SK-N-SH (cell line): ENCODE measurements around the gene ZNF18. TPM values are rescaled to one million over a fixed set of nuclear protein-coding genes. Genes with fewer than 3 reads are reported as not detected.

Experiments used
- CTCF ChIA-PET: fragments of 300-600, 350-600 bp; formaldehyde crosslinking; extraction: SDS; loops from one replicate; lab custom pipeline; 2021; lab: Yijun Ruan, JAX
- POLR2A ChIA-PET: fragments of 350-600 bp; sonication (Branson Sonifier 250); formaldehyde crosslinking; extraction: SDS; loops from one replicate; lab custom pipeline; 2020; ENCODE audit warnings: antibody characterized with exemption, inconsistent platforms; lab: Yijun Ruan, JAX
- DNase-seq: peaks from one replicate; pipeline ENCODE4 v3.0.0; 2012
- H2AFZ ChIP-seq: fragments of 200-600 bp; sonication (generic); 2 replicates; pipeline ENCODE4 v1.8.1; 2016; ENCODE audit warnings: antibody characterized with exemption, mild to moderate bottlenecking, low read depth
- H3F3A ChIP-seq: fragments of 200-600 bp; sonication (generic); replicated peaks from 2 replicates; pipeline ENCODE3; 2016; ENCODE audit warnings: antibody characterized with exemption, mild to moderate bottlenecking; ENCODE audit not compliant: insufficient read depth
- H3K27ac ChIP-seq, 2 experiments: fragments of 200-500 bp in 1 of 2; fragments of 200-600 bp in 1 of 2; sonication (Bioruptor generic) in 1 of 2; sonication (generic), shearing (Covaris generic) in 1 of 2; 2 replicates each; pipeline versions ENCODE4 v1.5.1 to v1.6.1; 2014 to 2016; ENCODE audit warnings: low read depth in 2 of 2, inconsistent platforms in 1 of 2, low read length in 1 of 2, mild to moderate bottlenecking in 1 of 2, mixed read lengths in 1 of 2
- H3K27me3 ChIP-seq: fragments of 200-600 bp; sonication (generic), shearing (Covaris generic); 2 replicates; pipeline ENCODE4 v1.6.1; 2016; ENCODE audit warnings: mixed run types; ENCODE audit not compliant: insufficient read depth
- H3K36me3 ChIP-seq, 2 experiments: fragments of 200-500 bp in 1 of 2; fragments of 200-600 bp in 1 of 2; sonication (Bioruptor generic) in 1 of 2; sonication (generic) in 1 of 2; replicated peaks in 1 of 2; 2 replicates each; pipeline versions ENCODE3 to v1.5.1; 2014 to 2016; ENCODE audit warnings: low read length in 1 of 2, mild to moderate bottlenecking in 1 of 2; ENCODE audit not compliant: insufficient read depth in 2 of 2, control insufficient read depth in 1 of 2
- H3K4me1 ChIP-seq, 2 experiments: fragments of 200-500 bp in 1 of 2; fragments of 200-600 bp in 1 of 2; sonication (Bioruptor generic) in 1 of 2; sonication (generic), shearing (Covaris generic) in 1 of 2; 2 replicates each; pipeline versions ENCODE4 v1.5.1 to v1.6.1; 2014 to 2016; ENCODE audit warnings: low read depth in 1 of 2, low read length in 1 of 2, mixed run types in 1 of 2; ENCODE audit not compliant: insufficient read depth in 2 of 2, control insufficient read depth in 1 of 2
- H3K4me2 ChIP-seq: fragments of 200-600 bp; sonication (generic), shearing (Covaris generic); 2 replicates; pipeline ENCODE4 v1.6.1; 2017; ENCODE audit warnings: mixed run types
- H3K4me3 ChIP-seq, 2 experiments: fragments of 200-500 bp in 1 of 2; fragments of 200-600 bp in 1 of 2; sonication (Bioruptor generic) in 1 of 2; sonication (generic), shearing (Covaris generic) in 1 of 2; 2 replicates each; pipeline versions ENCODE4 v1.5.1 to v1.8.1; 2014 to 2016; ENCODE audit warnings: low read depth in 2 of 2, inconsistent platforms in 1 of 2, low read length in 1 of 2, mild to moderate bottlenecking in 1 of 2, mixed read lengths in 1 of 2, moderate library complexity in 1 of 2
- H3K79me2 ChIP-seq: fragments of 200-600 bp; sonication (generic); 2 replicates; pipeline ENCODE4 v1.8.1; 2017; ENCODE audit warnings: mild to moderate bottlenecking; ENCODE audit not compliant: insufficient read depth
- H3K9ac ChIP-seq: fragments of 200-600 bp; sonication (generic); 2 replicates; pipeline ENCODE4 v1.6.1; 2017; ENCODE audit warnings: mixed run types
- H3K9me2 ChIP-seq: fragments of 200-600 bp; sonication (generic); 2 replicates; pipeline ENCODE4 v1.6.1; 2017; ENCODE audit warnings: mixed run types
- H3K9me3 ChIP-seq: fragments of 200-600 bp; sonication (generic); 2 replicates; pipeline ENCODE4 v1.6.1; 2017; ENCODE audit warnings: mixed run types, mild to moderate bottlenecking, moderate library complexity
- H4K20me1 ChIP-seq: fragments of 200-600 bp; sonication (generic); 2 replicates; pipeline ENCODE4 v1.6.1; 2017; ENCODE audit warnings: mild to moderate bottlenecking, mixed run types; ENCODE audit not compliant: insufficient read depth
- CHD2 ChIP-seq: fragments of 150-350 bp; IDR thresholded peaks from 2 replicates; pipeline ENCODE4 v1.6.1; 2018; ENCODE audit warnings: low read length; ENCODE audit not compliant: partially characterized antibody
- CTCF ChIP-seq: fragments of 200-600 bp; sonication (generic); IDR thresholded peaks from 2 replicates; pipeline ENCODE4 v1.6.1; 2017; ENCODE audit warnings: antibody characterized with exemption, mild to moderate bottlenecking, moderate library complexity
- ELF1 ChIP-seq: IDR thresholded peaks from 2 replicates; pipeline ENCODE4 v1.4.0; 2012
- EP300 ChIP-seq, 2 experiments: IDR thresholded peaks; 2 replicates each; pipeline versions ENCODE4 v1.4.0 to v1.6.1; 2012; ENCODE audit warnings: borderline replicate concordance in 1 of 2, low read depth in 1 of 2, low read length in 1 of 2
- EZH2phosphoT487 ChIP-seq: fragments of 200-600 bp; sonication (generic); IDR thresholded peaks from 2 replicates; pipeline ENCODE4 v1.6.1; 2017; ENCODE audit warnings: low read depth, mixed run types, mild to moderate bottlenecking, antibody characterized with exemption, moderate library complexity, borderline replicate concordance
- FOSL2 ChIP-seq: IDR thresholded peaks from 2 replicates; pipeline ENCODE4 v1.4.0; 2012; ENCODE audit warnings: low read depth, mild to moderate bottlenecking, moderate library complexity, borderline replicate concordance
- FOXJ3 ChIP-seq: sonication (generic); formaldehyde crosslinking; IDR thresholded peaks from 2 replicates; pipeline ENCODE4 v1.5.1; 2020; ENCODE audit warnings: mild to moderate bottlenecking, missing genetic modification reagents
- FOXM1 ChIP-seq: IDR thresholded peaks from 2 replicates; pipeline ENCODE4 v1.4.0; 2012; ENCODE audit warnings: low read depth, mild to moderate bottlenecking
- GABPA ChIP-seq: IDR thresholded peaks from 2 replicates; pipeline ENCODE4 v1.4.0; 2012; ENCODE audit warnings: low read depth, mild to moderate bottlenecking
- GATA2 ChIP-seq: sonication (generic); formaldehyde crosslinking; IDR thresholded peaks from 2 replicates; pipeline ENCODE4 v1.5.0; 2020; ENCODE audit warnings: mild to moderate bottlenecking, missing genetic modification reagents
- IRF3 ChIP-seq: fragments of 150-350 bp; IDR thresholded peaks from 2 replicates; pipeline ENCODE4 v1.6.1; 2016; ENCODE audit warnings: mild to moderate bottlenecking, low read depth, low read length
- NFIC ChIP-seq: IDR thresholded peaks from 2 replicates; pipeline ENCODE4 v1.4.0; 2012; ENCODE audit warnings: borderline replicate concordance
- NRF1 ChIP-seq: IDR thresholded peaks from 2 replicates; pipeline ENCODE4 v1.6.1; 2012; ENCODE audit warnings: low read depth, mild to moderate bottlenecking, low read length
- POLR2AphosphoS5 ChIP-seq: IDR thresholded peaks from 2 replicates; pipeline ENCODE4 v1.6.1; 2012; ENCODE audit warnings: low read depth, low read length
- RAD21 ChIP-seq: IDR thresholded peaks from 2 replicates; pipeline ENCODE4 v1.6.1; 2012; ENCODE audit warnings: mild to moderate bottlenecking, low read length
- REST ChIP-seq: IDR thresholded peaks from 2 replicates; pipeline ENCODE4 v1.6.1; 2012; ENCODE audit warnings: mild to moderate bottlenecking, low read depth, low read length, moderate library complexity
- RXRA ChIP-seq: IDR thresholded peaks from 2 replicates; pipeline ENCODE4 v1.4.0; 2012; ENCODE audit warnings: low read depth, mild to moderate bottlenecking, borderline replicate concordance
- SIN3A ChIP-seq: IDR thresholded peaks from 2 replicates; pipeline ENCODE4 v1.6.1; 2012; ENCODE audit warnings: low read depth, mild to moderate bottlenecking, low read length, moderate library complexity, borderline replicate concordance
- TAF1 ChIP-seq: IDR thresholded peaks from 2 replicates; pipeline ENCODE4 v1.6.1; 2012; ENCODE audit warnings: low read depth, mild to moderate bottlenecking, low read length, moderate library complexity, borderline replicate concordance
- TCF12 ChIP-seq: IDR thresholded peaks from 2 replicates; pipeline ENCODE4 v1.4.0; 2012
- TEAD4 ChIP-seq: IDR thresholded peaks from 2 replicates; pipeline ENCODE4 v1.4.0; 2012; ENCODE audit warnings: mild to moderate bottlenecking, borderline replicate concordance; ENCODE audit not compliant: insufficient read depth
- USF1 ChIP-seq: IDR thresholded peaks from 2 replicates; pipeline ENCODE4 v1.4.0; 2012; ENCODE audit warnings: low read depth, borderline replicate concordance
- USF2 ChIP-seq: fragments of 150-350 bp; IDR thresholded peaks from 2 replicates; pipeline ENCODE4 v1.6.1; 2017; ENCODE audit warnings: antibody characterized with exemption, low read length, low read depth, borderline replicate concordance
- YY1 ChIP-seq: IDR thresholded peaks from 2 replicates; pipeline ENCODE4 v1.4.0; 2012; ENCODE audit warnings: low read depth, mild to moderate bottlenecking
- WGBS: methylation state at CpG from one replicate; pipeline ENCODE4 v1.1.6; 2017; ENCODE audit warnings: low lambda C conversion rate; 5-methylcytosine and 5-hydroxymethylcytosine counted together
- polyA plus RNA-seq, 3 experiments: library from polyadenylated mRNA; depleted of rRNA; stranded (reverse); fragments of >200 nt; gene quantifications; 2 replicates each; pipeline ENCODE4 v1.2.3, GENCODE V29; 2012

The ZNF18 gene
- polyA plus RNA-seq, 1 of the 3 experiments (the other 2 are of a cell fraction) = 3.2 TPM

- CTCF ChIA-PET = no interaction called here
- Histone ChIP-seq H3F3A (peaks cover 15% of the 10 kb centered on the region), H3K9ac (no peak overlapping the region), H3K4me1 (peaks cover 0 to 9% of the 10 kb centered on the region in 2 experiments; a peak in 2 of 4 replicates), H3K79me2 (peaks cover 95% of the 10 kb centered on the region), H3K27me3 (no peaks in the 10 kb centered on the region), H2AFZ (no peak overlapping the region), H3K4me2 (peak overlapping the region; percentile 51), H3K9me2 (no peaks in the 10 kb centered on the region), H3K9me3 (no peaks in the 10 kb centered on the region), H3K4me3 (no peak overlapping the region), H4K20me1 (peaks cover 78% of the 10 kb centered on the region), H3K36me3 (no peaks in the 10 kb centered on the region), H3K27ac (peak overlapping the region in 1 of 2 experiments; percentile 69; a peak in 2 of 4 replicates)
- WGBS = 14% methylated on average over 3 of the region's 3 CpGs
- POLR2A ChIA-PET = no interaction called here
- no peak for DNase-seq
- TF ChIP-seq GABPA (no peak), TAF1 (no peak), RXRA (no peak), SIN3A (no peak), EZH2phosphoT487 (no peak), IRF3 (no peak), USF2 (no peak), EP300 (IDR thresholded peaks at IDR 0.05; ENCODE audit: borderline replicate concordance in 1 of 2, low read depth in 1 of 2, low read length in 1 of 2) (peak in 1 of 2 experiments; percentile 55; a peak in 1 of 4 replicates), YY1 (no peak), POLR2AphosphoS5 (no peak; the same call in 1 of the 2 replicates), FOXJ3 (CRISPR knock-in tag) (no peak), ELF1 (no peak), TEAD4 (0 out of 2 replicates have a peak, but pooled peaks have one; percentile 29), FOSL2 (peak; percentile 85; the same call in 1 of the 2 replicates), REST (peak; percentile 64), CHD2 (no peak), RAD21 (no peak), GATA2 (CRISPR knock-in tag) (no peak), CTCF (no peak), NRF1 (no peak), NFIC (peak; percentile 52; the same call in 1 of the 2 replicates), TCF12 (peak; percentile 81), FOXM1 (no peak), USF1 (no peak)
Measured at GRCh38 chr17:12041312-12041711, 44.0 kb upstream of the ZNF18 start.
